GM12873 (cell line): ENCODE measurements around the gene KRT33A.

Experiments
- TF ChIP-seq, protein P1 (sequence below): IDR thresholded peaks from 2 replicates; pipeline ENCODE4 v1.5.1; 2012; ENCODE audit warnings: low read depth, mild to moderate bottlenecking, moderate library complexity, low read length, control low read depth; ENCODE audit not compliant: insufficient read depth; ENCODE audit errors: missing control alignments

Gene KRT33A

GRCh38 chr17:41392278-41392677 lies 41.6 kb upstream of the KRT33A start:
- TF ChIP-seq, protein P1, sequence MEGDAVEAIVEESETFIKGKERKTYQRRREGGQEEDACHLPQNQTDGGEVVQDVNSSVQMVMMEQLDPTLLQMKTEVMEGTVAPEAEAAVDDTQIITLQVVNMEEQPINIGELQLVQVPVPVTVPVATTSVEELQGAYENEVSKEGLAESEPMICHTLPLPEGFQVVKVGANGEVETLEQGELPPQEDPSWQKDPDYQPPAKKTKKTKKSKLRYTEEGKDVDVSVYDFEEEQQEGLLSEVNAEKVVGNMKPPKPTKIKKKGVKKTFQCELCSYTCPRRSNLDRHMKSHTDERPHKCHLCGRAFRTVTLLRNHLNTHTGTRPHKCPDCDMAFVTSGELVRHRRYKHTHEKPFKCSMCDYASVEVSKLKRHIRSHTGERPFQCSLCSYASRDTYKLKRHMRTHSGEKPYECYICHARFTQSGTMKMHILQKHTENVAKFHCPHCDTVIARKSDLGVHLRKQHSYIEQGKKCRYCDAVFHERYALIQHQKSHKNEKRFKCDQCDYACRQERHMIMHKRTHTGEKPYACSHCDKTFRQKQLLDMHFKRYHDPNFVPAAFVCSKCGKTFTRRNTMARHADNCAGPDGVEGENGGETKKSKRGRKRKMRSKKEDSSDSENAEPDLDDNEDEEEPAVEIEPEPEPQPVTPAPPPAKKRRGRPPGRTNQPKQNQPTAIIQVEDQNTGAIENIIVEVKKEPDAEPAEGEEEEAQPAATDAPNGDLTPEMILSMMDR, result no peak

GRCh38 chr17:41391535-41391934 lies 40.9 kb upstream of the KRT33A start:
- TF ChIP-seq, protein P1, result no peak

DNA sequence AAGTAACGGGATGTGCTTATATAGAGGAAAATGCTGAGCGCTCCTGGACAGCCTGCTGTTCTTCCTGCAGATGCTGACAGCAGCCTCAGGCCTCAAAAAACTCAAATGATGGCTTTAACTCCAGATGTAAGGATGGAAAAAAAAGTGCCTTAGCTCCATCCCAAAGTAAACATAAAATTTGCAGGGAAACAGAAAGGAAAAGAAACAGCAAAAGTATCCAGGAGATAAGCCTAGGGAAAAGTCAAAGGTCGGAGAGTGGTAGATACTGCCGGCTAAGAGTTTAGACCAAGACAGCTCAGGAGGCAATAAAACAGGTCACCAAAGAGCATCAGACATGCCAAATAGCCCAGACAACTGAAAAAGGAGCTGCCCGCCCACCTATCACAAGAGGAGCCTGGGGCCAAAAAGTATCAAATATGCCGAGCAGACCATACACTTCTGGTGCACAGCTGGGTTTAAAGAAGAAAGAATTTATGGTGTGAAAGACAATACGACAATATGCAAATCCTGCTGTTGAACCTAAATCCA lies 39.8 kb upstream of the KRT33A start:
- TF ChIP-seq, protein P1, result no peak

DNA sequence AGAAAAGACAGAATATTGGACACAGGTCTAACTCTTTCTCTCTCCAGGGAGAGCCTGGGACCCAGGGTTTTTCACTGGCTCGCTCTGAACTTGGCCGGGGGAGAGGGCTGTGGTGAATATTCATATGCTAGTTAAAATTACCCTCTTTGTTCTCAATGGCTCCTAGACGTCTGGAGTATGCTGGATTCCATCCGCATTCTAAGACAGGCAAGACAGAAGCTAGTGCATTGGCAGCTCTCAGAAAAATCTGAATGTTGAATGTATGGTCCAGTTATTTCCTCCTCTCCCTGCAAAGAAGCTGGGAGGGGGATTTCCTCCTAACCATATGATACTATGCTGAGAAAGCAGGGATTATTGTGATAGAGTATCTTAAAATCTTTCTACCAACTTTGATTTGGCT lies 37.0 kb upstream of the KRT33A start:
- TF ChIP-seq, protein P1, result no peak

GRCh38 chr17:41386227-41386626 lies 35.6 kb upstream of the KRT33A start:
- TF ChIP-seq, protein P1, result no peak

- TF ChIP-seq, protein P1, result no peak
Measured at GRCh38 chr17:41383690-41384089, 33.1 kb upstream of the KRT33A start.

DNA sequence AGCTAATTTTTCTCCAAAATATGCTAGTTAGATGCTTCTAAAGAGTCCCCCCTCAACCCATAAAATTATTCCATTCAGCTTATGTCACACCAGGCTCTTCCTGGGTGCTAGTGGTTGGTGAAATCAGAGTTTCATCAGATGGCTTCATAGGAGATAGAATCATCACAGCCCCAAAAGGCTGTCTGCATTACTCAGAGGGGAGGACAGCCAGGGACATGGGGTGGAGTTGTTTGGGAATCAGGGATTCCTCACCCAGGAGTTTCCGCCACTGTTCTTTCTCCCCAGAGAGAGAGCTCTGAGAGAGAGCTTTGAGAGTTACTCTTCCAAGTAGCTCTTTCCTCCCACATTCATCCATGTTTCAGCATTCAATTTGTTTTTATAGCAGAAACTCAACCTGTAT lies 31.8 kb upstream of the KRT33A start:
- TF ChIP-seq, protein P1, result no peak
